NCI-H1105 (cell line): ENCODE data around the gene LPAR1.

Experiments
- DNase-seq: peaks from one replicate; lab custom pipeline; 2025; lab: John Stamatoyannopoulos, UW

Gene LPAR1

GRCh38 chr9:110954822-110955291 is 83.4 kb downstream of the LPAR1 start:
- DNase-seq = no peak

- no peak for DNase-seq
Observed at GRCh38 chr9:110952540-110952859, 85.8 kb downstream of the LPAR1 start.

- no peak for DNase-seq
Observed at GRCh38 chr9:110951805-110952539, 86.3 kb downstream of the LPAR1 start.

- no peak for DNase-seq
Observed at GRCh38 chr9:110950041-110950645, 88.1 kb downstream of the LPAR1 start.

GRCh38 chr9:110949081-110949480 is 89.2 kb downstream of the LPAR1 start:
- DNase-seq = no peak

- DNase-seq = peak; percentile 60
Observed at GRCh38 chr9:110947491-110948044, 90.7 kb downstream of the LPAR1 start.

- DNase-seq = no peak
Observed at GRCh38 chr9:110942522-110942921, 95.7 kb downstream of the LPAR1 start.

GRCh38 chr9:110940951-110941557 is 97.2 kb downstream of the LPAR1 start:
- no peak for DNase-seq

GRCh38 chr9:110939573-110939972 is 98.7 kb downstream of the LPAR1 start:
- DNase-seq = no peak

- DNase-seq = no peak
Observed at GRCh38 chr9:110939047-110939446, 99.2 kb downstream of the LPAR1 start.

- DNase-seq = no peak
Observed at GRCh38 chr9:110938242-110938641, 100.0 kb downstream of the LPAR1 start.

- DNase-seq = no peak
Observed at GRCh38 chr9:110936719-110937452, 101.4 kb downstream of the LPAR1 start.

GRCh38 chr9:110936237-110936636 is 102.0 kb downstream of the LPAR1 start:
- DNase-seq = no peak

GRCh38 chr9:110935829-110936228 is 102.4 kb downstream of the LPAR1 start:
- DNase-seq = no peak

GRCh38 chr9:110933350-110934001 is 104.8 kb downstream of the LPAR1 start:
- DNase-seq = no peak

GRCh38 chr9:110932863-110933262 is 105.4 kb downstream of the LPAR1 start:
- DNase-seq = no peak

- DNase-seq = no peak
Observed at GRCh38 chr9:110928599-110928998, 109.7 kb downstream of the LPAR1 start.

- DNase-seq = no peak
Observed at GRCh38 chr9:110926828-110927487, 111.3 kb downstream of the LPAR1 start.

GRCh38 chr9:110923601-110924000 is 114.7 kb downstream of the LPAR1 start:
- no peak for DNase-seq

- no peak for DNase-seq
Observed at GRCh38 chr9:110922145-110922544, 116.1 kb downstream of the LPAR1 start.

- DNase-seq = no peak
Observed at GRCh38 chr9:110921705-110922104, 116.6 kb downstream of the LPAR1 start.
